H9 (cell line): ENCODE results near the gene THAP4. TPM values are rescaled to one million over a fixed set of nuclear protein-coding genes. Genes with fewer than 3 reads are reported as not detected.

Experiments used
- DNase-seq: peaks from one replicate; pipeline ENCODE4 v3.0.0-alpha.2; 2017
- H2AFZ ChIP-seq: one replicate; pipeline ENCODE4 v1.6.1; 2013; ENCODE audit warnings: mild to moderate bottlenecking, low read length, control low read depth, moderate library complexity
- H2AK5ac ChIP-seq: 2 replicates; pipeline ENCODE4 v1.6.1; 2013; ENCODE audit warnings: low read length, control low read depth, mixed read lengths; ENCODE audit not compliant: insufficient read length
- H2BK120ac ChIP-seq: one replicate; pipeline ENCODE4 v1.6.1; 2013; ENCODE audit warnings: low read depth, mild to moderate bottlenecking, low read length, control low read depth, inconsistent platforms; ENCODE audit not compliant: poor library complexity, severe bottlenecking
- H2BK12ac ChIP-seq: 2 replicates; pipeline ENCODE4 v1.6.1; 2013; ENCODE audit warnings: low read length, control low read depth, mixed read lengths, low read depth; ENCODE audit not compliant: insufficient read length
- H2BK15ac ChIP-seq: 2 replicates; pipeline ENCODE4 v1.6.1; 2013; ENCODE audit warnings: low read depth, low read length, control low read depth
- H2BK20ac ChIP-seq: one replicate; pipeline ENCODE4 v1.6.1; 2013; ENCODE audit warnings: low read depth, mild to moderate bottlenecking, low read length, control low read depth, inconsistent platforms; ENCODE audit not compliant: poor library complexity, severe bottlenecking
- H2BK5ac ChIP-seq: 2 replicates; pipeline ENCODE4 v1.6.1; 2013; ENCODE audit warnings: low read length, control low read depth, mixed read lengths; ENCODE audit not compliant: insufficient read length
- H3K14ac ChIP-seq: 2 replicates; pipeline ENCODE4 v1.6.1; 2013; ENCODE audit warnings: low read length, control low read depth; ENCODE audit not compliant: insufficient read depth
- H3K18ac ChIP-seq: 2 replicates; pipeline ENCODE4 v1.6.1; 2013; ENCODE audit warnings: low read depth, mild to moderate bottlenecking, mixed read lengths, low read length, control low read depth; ENCODE audit not compliant: insufficient read length
- H3K23ac ChIP-seq: 2 replicates; pipeline ENCODE4 v1.6.1; 2013; ENCODE audit warnings: low read length, control low read depth, mixed read lengths, low read depth; ENCODE audit not compliant: insufficient read length
- H3K23me2 ChIP-seq: 2 replicates; pipeline ENCODE4 v1.6.1; 2013; ENCODE audit warnings: low read depth, mild to moderate bottlenecking, mixed read lengths, low read length, control low read depth; ENCODE audit not compliant: insufficient read length, poor library complexity, severe bottlenecking
- H3K27ac ChIP-seq: 2 replicates; pipeline ENCODE4 v1.5.1; 2013; ENCODE audit warnings: low read length, control low read depth, mixed read lengths, low read depth; ENCODE audit not compliant: insufficient read length
- H3K27me3 ChIP-seq: 2 replicates; pipeline ENCODE4 v1.6.1; 2013; ENCODE audit warnings: low read length, control low read depth, inconsistent platforms; ENCODE audit not compliant: insufficient read depth
- H3K4ac ChIP-seq: 2 replicates; pipeline ENCODE4 v1.6.1; 2013; ENCODE audit warnings: low read depth, mild to moderate bottlenecking, control low read depth, inconsistent platforms, low read length, moderate library complexity
- H3K4me1 ChIP-seq: 2 replicates; pipeline ENCODE4 v1.6.1; 2013; ENCODE audit warnings: low read length, control low read depth, inconsistent platforms; ENCODE audit not compliant: insufficient read depth
- H3K4me2 ChIP-seq: 2 replicates; pipeline ENCODE4 v1.6.1; 2013; ENCODE audit warnings: low read length, control low read depth, mixed read lengths; ENCODE audit not compliant: insufficient read length, insufficient read depth
- H3K56ac ChIP-seq: 2 replicates; pipeline ENCODE4 v1.6.1; 2013; ENCODE audit warnings: low read depth, mild to moderate bottlenecking, mixed read lengths, low read length, control low read depth; ENCODE audit not compliant: insufficient read length
- H3K79me1 ChIP-seq: 2 replicates; pipeline ENCODE4 v1.6.1; 2013; ENCODE audit warnings: low read depth, mild to moderate bottlenecking, moderate library complexity, low read length, control low read depth, inconsistent platforms; ENCODE audit not compliant: insufficient read depth, poor library complexity, severe bottlenecking
- H3K79me2 ChIP-seq: 2 replicates; pipeline ENCODE4 v1.6.1; 2013; ENCODE audit warnings: low read length, control low read depth, inconsistent platforms; ENCODE audit not compliant: insufficient read depth
- H3K9ac ChIP-seq: 2 replicates; pipeline ENCODE4 v1.6.1; 2013; ENCODE audit warnings: low read length, control low read depth, mixed read lengths; ENCODE audit not compliant: insufficient read length; ENCODE audit errors: extremely low read depth
- H3K9me3 ChIP-seq: one replicate; pipeline ENCODE4 v1.6.1; 2013; ENCODE audit warnings: low read depth, low read length, inconsistent platforms; ENCODE audit not compliant: control insufficient read depth
- H3T11ph ChIP-seq: one replicate; pipeline ENCODE4 v1.6.1; 2013; ENCODE audit warnings: mild to moderate bottlenecking, low read length, control low read depth, inconsistent platforms
- H4K20me1 ChIP-seq: one replicate; pipeline ENCODE4 v1.6.1; 2013; ENCODE audit not compliant: control insufficient read depth, insufficient read length, insufficient read depth
- H4K5ac ChIP-seq: 2 replicates; pipeline ENCODE4 v1.6.1; 2013; ENCODE audit warnings: low read depth, mild to moderate bottlenecking, mixed read lengths, low read length, control low read depth; ENCODE audit not compliant: insufficient read length
- H4K8ac ChIP-seq: replicated peaks from 2 replicates; pipeline ENCODE4 v1.6.1; 2013; ENCODE audit warnings: low read length, control low read depth, mixed read lengths, low read depth; ENCODE audit not compliant: insufficient read length
- H4K91ac ChIP-seq: 2 replicates; pipeline ENCODE4 v1.6.1; 2013; ENCODE audit warnings: low read depth, mild to moderate bottlenecking, moderate library complexity, mixed read lengths, low read length, control low read depth; ENCODE audit not compliant: insufficient read length
- H3K27ac Mint-ChIP-seq, 3 experiments: 2 replicates in 2 of 3; 3 replicates in 1 of 3; pipeline ENCODE4 v1.8.0; 2020 to 2021; ENCODE audit warnings: mixed read lengths in 3 of 3, mild to moderate bottlenecking in 1 of 3, moderate library complexity in 1 of 3
- H3K27me3 Mint-ChIP-seq: 2 replicates; pipeline ENCODE4 v1.8.0; 2021; ENCODE audit warnings: low read depth, mild to moderate bottlenecking, moderate library complexity, mixed read lengths
- H3K36me3 Mint-ChIP-seq, 3 experiments: 2 replicates in 2 of 3; 3 replicates in 1 of 3; pipeline ENCODE4 v1.8.0; 2020 to 2021; ENCODE audit warnings: low read depth in 3 of 3, mixed read lengths in 3 of 3; ENCODE audit not compliant: insufficient read depth in 1 of 3
- H3K4me1 Mint-ChIP-seq, 2 experiments: 2 replicates each; pipeline ENCODE4 v1.8.0; 2020; ENCODE audit warnings: mixed read lengths in 2 of 2
- H3K4me3 Mint-ChIP-seq, 2 experiments: 2 replicates in 1 of 2; 3 replicates in 1 of 2; pipeline ENCODE4 v1.8.0; 2020 to 2021; ENCODE audit warnings: mild to moderate bottlenecking in 2 of 2, mixed read lengths in 2 of 2, moderate library complexity in 1 of 2
- H3K9me3 Mint-ChIP-seq, 2 experiments: 2 replicates in 1 of 2; 3 replicates in 1 of 2; pipeline ENCODE4 v1.8.0; 2020; ENCODE audit warnings: mild to moderate bottlenecking in 2 of 2, mixed read lengths in 2 of 2, moderate library complexity in 1 of 2
- WGBS: extraction: QIAGEN DNeasy Blood & Tissue Kit; methylation state at CpG from one replicate; pipeline ENCODE4 v1.1.7; 2013; ENCODE audit warnings: missing lambda C conversion rate, low lambda C conversion rate, mixed read lengths; ENCODE audit not compliant: insufficient read length; ENCODE audit errors: extremely low coverage; 5-methylcytosine and 5-hydroxymethylcytosine counted together
- total RNA-seq: library from RNA; stranded (reverse); gene quantifications from 2 replicates; pipeline ENCODE4 v1.2.1, GENCODE V29; 2021
- TF ChIP-seq, protein P1 (sequence below): fragments of 200-600 bp; sonication (generic); conservative IDR thresholded peaks from 3 replicates; pipeline ENCODE4 v1.8.0; 2021; ENCODE audit warnings: antibody characterized with exemption, mild to moderate bottlenecking

THAP4 gene
- total RNA-seq, 1 experiment from 2014 or later = 70.6 TPM

DNA sequence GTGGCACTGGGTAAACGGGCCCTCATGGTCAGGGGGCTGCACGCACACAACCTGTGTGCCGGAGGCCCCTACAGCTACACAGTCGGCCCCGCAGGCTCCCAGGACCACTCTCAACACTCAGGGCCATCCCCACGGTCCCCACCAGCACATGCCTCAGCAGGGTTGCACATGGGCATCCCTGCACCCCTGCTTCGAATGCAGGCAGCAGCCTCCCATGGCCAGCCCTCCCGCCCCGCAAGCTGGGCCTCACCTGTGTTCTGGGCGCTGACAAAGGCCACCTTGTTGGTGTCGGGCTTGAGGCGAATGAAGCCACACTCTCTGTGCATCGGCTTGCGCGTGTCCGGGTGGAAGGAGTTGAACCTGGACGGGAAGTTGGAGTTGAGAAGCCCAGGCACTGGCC lies 34.2 kb downstream of the THAP4 start:
- Histone ChIP-seq H3K4me2 (no peak overlapping the region), H3K9ac (no peak overlapping the region), H2BK15ac (no peak overlapping the region), H3K18ac (no peak overlapping the region), H3K79me2 (no peaks in the 10 kb centered on the region), H4K5ac (no peak overlapping the region), H3K56ac (no peak overlapping the region), H3K27me3 (no peaks in the 10 kb centered on the region), H2BK5ac (no peak overlapping the region), H2BK20ac (no peak overlapping the region), H2AK5ac (no peak overlapping the region), H4K91ac (no peak overlapping the region), H3T11ph (no peak overlapping the region), H3K14ac (no peak overlapping the region), H2BK12ac (no peak overlapping the region), H3K27ac (no peak overlapping the region), H3K4ac (no peak overlapping the region), H4K20me1 (no peaks in the 10 kb centered on the region), H3K79me1 (no peaks in the 10 kb centered on the region), H3K23ac (no peak overlapping the region), H3K4me1 (no peaks in the 10 kb centered on the region), H2BK120ac (no peak overlapping the region), H2AFZ (no peak overlapping the region), H3K23me2 (no peaks in the 10 kb centered on the region), H4K8ac (no peak overlapping the region), H3K9me3 (no peaks in the 10 kb centered on the region)
- H3K9me3 Mint-ChIP-seq = no peaks in the 10 kb centered on the region
- no peak for DNase-seq
- no peaks in the 10 kb centered on the region for H3K27me3 Mint-ChIP-seq
- H3K4me3 Mint-ChIP-seq = no peak overlapping the region
- TF ChIP-seq, protein P1, sequence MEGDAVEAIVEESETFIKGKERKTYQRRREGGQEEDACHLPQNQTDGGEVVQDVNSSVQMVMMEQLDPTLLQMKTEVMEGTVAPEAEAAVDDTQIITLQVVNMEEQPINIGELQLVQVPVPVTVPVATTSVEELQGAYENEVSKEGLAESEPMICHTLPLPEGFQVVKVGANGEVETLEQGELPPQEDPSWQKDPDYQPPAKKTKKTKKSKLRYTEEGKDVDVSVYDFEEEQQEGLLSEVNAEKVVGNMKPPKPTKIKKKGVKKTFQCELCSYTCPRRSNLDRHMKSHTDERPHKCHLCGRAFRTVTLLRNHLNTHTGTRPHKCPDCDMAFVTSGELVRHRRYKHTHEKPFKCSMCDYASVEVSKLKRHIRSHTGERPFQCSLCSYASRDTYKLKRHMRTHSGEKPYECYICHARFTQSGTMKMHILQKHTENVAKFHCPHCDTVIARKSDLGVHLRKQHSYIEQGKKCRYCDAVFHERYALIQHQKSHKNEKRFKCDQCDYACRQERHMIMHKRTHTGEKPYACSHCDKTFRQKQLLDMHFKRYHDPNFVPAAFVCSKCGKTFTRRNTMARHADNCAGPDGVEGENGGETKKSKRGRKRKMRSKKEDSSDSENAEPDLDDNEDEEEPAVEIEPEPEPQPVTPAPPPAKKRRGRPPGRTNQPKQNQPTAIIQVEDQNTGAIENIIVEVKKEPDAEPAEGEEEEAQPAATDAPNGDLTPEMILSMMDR = no peak
- no peak overlapping the region for H3K27ac Mint-ChIP-seq
- peaks cover 26 to 59% (median 59%) of the 10 kb centered on the region in 3 experiments; a peak in 6 of 7 replicates for H3K36me3 Mint-ChIP-seq
- H3K4me1 Mint-ChIP-seq = 0 out of 4 replicates have a peak, but pooled peaks cover 0 to 2% of the 10 kb centered on the region in 2 experiments
- WGBS = no CpG with 5 or more reads among the region's 17 CpGs
